HG02798 (cell line): ENCODE results near the gene LRCH3.

Experiments used
- ATAC-seq: cut with Tn5 transposase; IDR thresholded peaks from one replicate; pipeline ENCODE4 v1.9.1; 2021; ENCODE audit warnings: mild to moderate bottlenecking; ENCODE audit not compliant: unreplicated experiment, poor library complexity

LRCH3 gene

GRCh38 chr3:197830967-197831313, 39.9 kb downstream of the LRCH3 start:
- ATAC-seq, result no peak

- no peak for ATAC-seq
These were observed 43.1 kb downstream of the LRCH3 start for GRCh38 chr3:197833930-197834715.

- ATAC-seq, result no peak
These were observed 44.5 kb downstream of the LRCH3 start for GRCh38 chr3:197835509-197835908.

DNA sequence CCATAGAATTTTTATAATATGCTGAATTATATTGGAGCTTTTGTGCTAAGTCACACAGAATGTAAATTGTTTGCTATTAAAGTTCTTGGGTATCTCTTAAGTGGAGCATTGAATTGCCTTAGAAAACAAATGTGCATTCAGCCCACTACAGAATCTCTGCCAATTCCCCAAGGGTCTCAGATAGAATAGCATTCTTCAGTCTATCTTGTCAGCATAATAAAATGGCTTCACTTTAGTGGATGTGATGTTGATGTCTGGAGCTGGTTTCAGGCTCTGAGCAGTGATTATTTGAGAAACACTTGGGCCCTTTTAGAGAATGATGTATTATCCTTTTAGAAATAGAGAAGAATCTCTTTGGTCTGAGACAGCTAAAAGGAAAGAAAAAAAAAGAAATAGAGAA, 45.2 kb downstream of the LRCH3 start:
- no peak for ATAC-seq

GRCh38 chr3:197837282-197837681, 46.2 kb downstream of the LRCH3 start:
- no peak for ATAC-seq

- ATAC-seq, result no peak
These were observed 50.7 kb downstream of the LRCH3 start for GRCh38 chr3:197841789-197842188.

GRCh38 chr3:197846491-197846890, 55.4 kb downstream of the LRCH3 start:
- no peak for ATAC-seq

GRCh38 chr3:197847866-197848401, 56.9 kb downstream of the LRCH3 start:
- ATAC-seq, result peak; percentile 78

- no peak for ATAC-seq
These were observed 63.7 kb downstream of the LRCH3 start for GRCh38 chr3:197854596-197855343.

- ATAC-seq, result no peak
These were observed 64.5 kb downstream of the LRCH3 start for GRCh38 chr3:197855571-197855970.

DNA sequence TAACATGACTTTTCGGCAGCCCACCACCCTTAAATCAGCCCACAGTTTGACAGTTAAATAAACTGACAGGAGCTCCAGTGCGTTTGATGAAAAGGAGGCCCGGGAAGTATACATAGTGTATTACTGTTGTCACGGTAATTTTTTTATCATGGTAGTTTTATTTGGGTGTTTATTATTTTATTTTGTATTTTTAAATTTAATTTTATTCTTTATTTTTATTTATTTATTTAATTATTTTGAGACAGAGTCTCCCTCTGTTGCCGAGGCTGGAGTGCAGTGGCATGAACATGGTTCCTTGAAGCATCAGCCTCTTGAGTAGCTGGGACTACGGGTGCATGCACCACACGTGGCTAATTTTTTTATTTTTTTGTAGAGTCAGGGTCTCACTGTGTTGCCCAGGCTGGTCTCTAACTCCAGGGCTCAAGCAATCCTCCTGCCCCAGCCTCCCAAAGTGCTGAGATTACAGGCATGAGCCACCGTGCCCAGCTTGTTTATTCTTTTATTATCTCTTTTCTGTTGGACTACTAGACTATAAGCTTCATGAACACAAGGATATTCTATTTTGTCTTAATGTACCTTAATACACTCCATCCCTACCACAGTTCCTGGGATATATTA, 65.3 kb downstream of the LRCH3 start:
- no peak for ATAC-seq

GRCh38 chr3:197858133-197858532, 67.1 kb downstream of the LRCH3 start:
- no peak for ATAC-seq

- ATAC-seq, result no peak
These were observed 67.5 kb downstream of the LRCH3 start for GRCh38 chr3:197858598-197858997.

DNA sequence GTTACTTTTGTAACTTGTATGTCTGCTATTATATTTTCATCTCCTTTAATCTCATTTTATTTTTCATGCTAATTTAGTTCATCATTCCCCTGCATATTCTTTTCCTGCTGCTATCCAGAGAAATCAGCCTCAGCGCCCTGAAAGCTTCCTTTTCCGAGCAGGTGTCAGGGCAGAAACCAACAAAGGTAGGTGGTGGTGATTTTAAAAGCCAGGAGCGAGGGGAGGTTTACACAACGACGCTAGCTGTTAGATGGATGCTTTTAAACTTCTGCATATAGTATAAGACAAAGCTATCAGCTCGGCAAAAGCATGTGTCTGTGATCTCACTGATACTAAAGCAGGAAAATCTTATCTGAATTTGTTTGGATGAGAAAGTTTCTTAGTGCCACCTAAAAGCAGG, 75.0 kb downstream of the LRCH3 start:
- ATAC-seq, result no peak

- ATAC-seq, result no peak
These were observed 82.3 kb downstream of the LRCH3 start for GRCh38 chr3:197873329-197873728.

GRCh38 chr3:197874064-197874463, 83.0 kb downstream of the LRCH3 start:
- ATAC-seq, result no peak

- no peak for ATAC-seq
These were observed 83.6 kb downstream of the LRCH3 start for GRCh38 chr3:197874653-197875052.

- ATAC-seq, result no peak
These were observed 86.8 kb downstream of the LRCH3 start for GRCh38 chr3:197877902-197878301.

- ATAC-seq, result no peak
These were observed 87.4 kb downstream of the LRCH3 start for GRCh38 chr3:197878427-197878826.

- ATAC-seq, result no peak
These were observed 89.6 kb downstream of the LRCH3 start for GRCh38 chr3:197880491-197881269.
